Measurements from ENCODE around the gene PNP.

DNA sequence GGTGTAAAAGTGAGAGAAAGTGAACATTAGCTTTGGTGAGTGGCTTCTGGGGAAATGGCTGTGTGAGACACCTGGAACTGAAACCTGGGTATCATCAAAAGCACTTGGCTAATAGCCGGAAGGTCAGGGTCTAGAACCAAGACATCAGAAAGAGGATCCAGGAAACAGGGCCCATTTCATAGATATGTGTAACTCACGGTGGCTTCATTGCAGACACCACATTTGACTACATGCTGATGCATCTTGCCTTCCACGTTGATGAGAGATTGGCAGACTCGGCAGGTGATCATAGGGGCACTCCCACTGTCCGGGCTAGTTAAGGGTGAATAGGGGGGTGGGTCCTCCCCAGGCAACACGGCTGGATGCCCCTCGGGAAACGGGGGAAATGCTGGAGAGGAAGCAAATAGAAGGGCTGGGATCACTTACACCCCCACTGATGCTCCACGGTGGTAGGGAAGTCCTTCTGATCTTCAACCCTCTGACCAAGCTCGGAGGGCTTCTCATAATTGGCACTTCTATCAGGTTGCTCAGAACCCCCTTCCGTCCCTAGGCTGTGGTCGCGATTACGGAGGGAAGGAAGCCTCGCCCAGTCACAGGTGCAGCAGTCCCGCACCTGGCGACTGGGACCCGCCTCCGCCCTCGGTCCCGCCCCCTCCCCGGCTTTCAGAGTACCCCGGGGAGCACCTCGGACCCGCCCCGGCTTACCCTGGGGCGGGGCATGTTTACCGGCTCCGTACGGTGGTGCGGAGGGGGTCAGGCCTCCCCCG is 8.6 kb upstream of the PNP start:
- TF ChIP-seq CTCF (IDR thresholded peaks at IDR 0.05) (no peak), POLR2A (IDR thresholded peaks at IDR 0.05) (no peak), EP300 (IDR thresholded peaks at IDR 0.05) (no peak)
